NCI-H82 (cell line): ENCODE results near the gene C2orf81.
A peak's percentile ranks its signal among the peaks of the same experiment; 100 is the strongest.

Experiments used
- DNase-seq: peaks from one replicate; lab custom pipeline; 2025; lab: John Stamatoyannopoulos, UW

The C2orf81 gene

GRCh38 chr2:74390606-74391005 is 30.8 kb downstream of the C2orf81 start:
- peak; percentile 35 for DNase-seq

DNA sequence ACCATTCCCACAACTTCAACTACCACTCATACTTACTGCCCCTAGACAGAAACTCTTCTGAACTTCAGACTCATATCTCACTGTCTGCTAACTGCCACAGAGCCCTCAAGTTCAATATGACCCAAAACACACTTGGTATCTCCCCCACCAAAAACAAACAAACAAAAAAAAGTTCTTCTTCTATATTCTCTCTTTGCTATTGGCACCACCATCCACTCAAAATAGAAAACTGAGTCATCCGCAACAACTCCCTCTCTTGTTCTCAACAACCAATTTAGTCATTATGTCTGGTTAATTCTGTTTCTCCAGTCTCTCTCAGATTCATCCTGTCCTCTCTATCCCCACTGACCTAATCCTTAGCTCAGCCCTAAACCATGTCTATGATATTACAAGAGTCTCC is 34.1 kb downstream of the C2orf81 start:
- DNase-seq, result no peak

DNA sequence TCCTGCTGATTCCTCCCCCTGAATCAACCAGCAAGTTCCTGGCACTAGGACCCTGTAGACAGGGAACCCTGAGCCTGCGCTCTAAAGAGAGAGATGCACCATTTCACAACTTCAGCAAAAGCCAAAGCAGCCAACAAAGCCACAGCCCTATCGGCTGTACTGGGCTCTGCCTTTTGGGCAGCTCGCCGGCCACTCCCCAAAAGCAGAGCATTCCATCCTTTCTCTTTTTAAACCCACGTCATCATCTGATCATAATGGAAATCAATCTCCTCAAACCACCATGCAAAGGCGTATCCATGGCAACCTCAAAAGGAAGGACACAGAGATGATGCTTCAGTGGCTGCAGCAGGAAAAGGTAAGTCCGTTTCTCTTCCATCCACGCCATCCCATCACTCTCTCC is 36.0 kb downstream of the C2orf81 start:
- DNase-seq, result no peak

GRCh38 chr2:74384051-74384450 is 37.4 kb downstream of the C2orf81 start:
- no peak for DNase-seq

- DNase-seq, result no peak
These were observed 38.2 kb downstream of the C2orf81 start for GRCh38 chr2:74383254-74383653.

GRCh38 chr2:74381751-74382150 is 39.7 kb downstream of the C2orf81 start:
- no peak for DNase-seq

DNA sequence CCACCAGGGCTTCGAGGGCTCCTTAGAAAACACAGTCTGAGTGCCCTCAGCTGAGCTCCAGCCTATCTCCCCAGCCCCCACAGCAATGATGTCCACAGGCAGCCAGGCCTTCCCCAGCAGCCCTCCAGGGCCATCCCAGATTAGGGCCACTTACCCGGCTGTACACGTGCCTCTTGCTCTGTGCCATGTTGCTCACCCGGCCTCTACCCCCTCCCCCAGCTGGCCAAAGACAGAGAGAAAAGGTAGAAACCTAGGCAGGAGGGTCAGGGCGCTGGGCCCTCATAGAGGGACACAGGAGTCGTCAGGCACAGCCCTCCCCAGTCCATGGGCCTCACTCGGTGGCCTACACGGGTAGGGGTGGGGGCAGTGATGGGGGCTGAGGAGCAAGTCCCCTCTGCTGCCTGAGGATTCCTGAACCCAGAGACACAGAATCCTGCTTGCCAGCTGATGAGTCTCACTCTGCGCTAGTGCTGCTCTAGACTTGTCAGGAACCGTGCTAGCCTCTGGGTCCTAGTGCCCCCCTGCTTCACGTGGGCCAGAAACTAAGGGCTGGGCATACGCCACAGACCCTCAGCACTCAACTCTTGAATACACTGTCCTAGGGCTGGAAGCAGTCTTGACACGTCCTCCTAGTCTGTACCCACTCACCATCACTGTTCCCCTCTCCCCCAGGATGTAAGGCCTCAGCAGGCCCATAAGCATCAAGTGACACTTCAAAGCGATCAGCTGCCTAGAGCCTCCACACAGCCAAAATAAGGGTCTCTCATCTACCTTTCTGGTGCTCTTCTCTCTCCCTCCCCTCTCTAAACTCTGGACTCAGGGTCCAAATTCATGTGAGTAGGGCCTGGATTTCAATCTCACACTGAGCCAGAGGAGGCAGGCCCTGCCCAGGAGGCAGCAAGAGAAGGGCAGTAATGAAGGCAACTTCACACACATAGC is 41.3 kb downstream of the C2orf81 start, which contains the start of gene DCTN1:
Gene DCTN1, minus strand, starts transcription at position 461 of the 939 bp plus-strand sequence. Its CDS starts 274 bp downstream, at position 187.
- peak; percentile 54 for DNase-seq

GRCh38 chr2:74378007-74378406 is 43.4 kb downstream of the C2orf81 start:
- DNase-seq, result no peak

DNA sequence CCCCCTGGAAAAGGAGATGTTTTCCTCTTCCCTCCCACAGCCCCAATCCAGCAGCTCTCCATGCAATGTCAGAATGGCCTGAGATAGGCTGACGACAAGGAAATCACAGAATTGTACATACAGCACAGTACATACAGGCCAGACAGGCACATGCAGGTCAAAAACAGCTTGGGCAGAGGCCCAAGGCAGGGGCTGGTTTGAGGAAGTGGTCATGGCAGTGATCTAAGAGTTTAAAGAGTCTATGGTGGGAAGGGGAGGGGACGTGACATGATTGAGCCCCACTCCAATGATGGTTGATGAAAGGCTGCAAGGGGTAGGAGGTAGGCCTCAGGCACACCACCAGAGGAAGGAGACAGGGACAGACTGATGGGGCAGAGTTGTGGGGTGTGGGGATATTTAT is 45.6 kb downstream of the C2orf81 start:
- no peak for DNase-seq

DNA sequence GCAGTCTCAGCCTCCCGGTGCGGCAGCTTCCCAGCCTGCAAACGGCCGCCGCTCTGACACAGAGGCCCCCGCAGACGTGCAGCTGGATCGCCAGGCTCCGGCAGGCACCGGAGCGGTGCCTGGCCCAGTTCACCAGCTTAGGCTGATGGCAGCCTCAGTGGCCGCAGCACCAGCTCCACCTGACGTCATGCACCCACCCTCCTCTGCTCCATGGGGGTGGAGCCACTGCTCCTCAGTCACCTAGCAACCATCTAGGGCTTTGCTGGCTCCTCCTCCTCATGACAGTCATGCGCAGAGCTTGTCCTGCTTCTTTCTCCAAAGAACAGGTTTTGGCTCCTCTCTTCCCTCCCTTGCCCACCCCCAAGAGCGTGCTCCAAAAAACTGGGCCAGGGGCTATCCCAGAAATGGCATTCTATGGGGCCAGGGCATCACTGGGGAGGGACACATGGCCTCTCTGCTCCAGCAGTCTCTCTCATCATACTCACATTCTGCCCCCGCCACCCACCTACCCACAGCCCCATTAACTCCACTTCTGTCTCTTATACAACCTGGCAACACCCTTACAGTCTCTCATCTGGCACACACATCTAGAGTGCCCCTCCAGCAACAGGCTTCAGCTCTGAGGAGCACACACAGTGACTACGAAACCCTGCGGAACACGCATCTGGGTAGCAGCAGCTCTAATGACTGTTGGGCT is 46.8 kb downstream of the C2orf81 start:
- peak; percentile 96 for DNase-seq

GRCh38 chr2:74373985-74374384 is 47.4 kb downstream of the C2orf81 start:
- no peak for DNase-seq

GRCh38 chr2:74373221-74373676 is 48.2 kb downstream of the C2orf81 start:
- peak; percentile 77 for DNase-seq

DNA sequence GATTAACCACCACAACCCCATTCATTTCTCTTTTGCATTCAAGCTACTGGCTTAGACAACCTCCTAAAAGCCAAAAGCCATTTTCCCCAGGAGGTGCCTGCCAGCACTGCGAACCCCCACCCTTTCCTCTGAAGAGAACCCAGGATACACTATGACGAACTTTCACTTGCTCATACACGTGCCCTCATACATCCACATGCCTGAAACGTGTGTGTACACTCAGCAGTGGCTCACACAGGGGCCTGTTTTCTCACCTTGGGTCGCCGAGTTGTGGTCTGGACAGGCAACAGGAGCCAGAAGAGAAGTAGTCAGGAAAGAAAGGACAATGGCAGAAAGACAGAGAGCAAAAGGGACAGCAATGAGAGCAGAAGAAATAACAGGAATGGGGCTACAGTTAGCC is 48.7 kb downstream of the C2orf81 start:
- no peak for DNase-seq

DNA sequence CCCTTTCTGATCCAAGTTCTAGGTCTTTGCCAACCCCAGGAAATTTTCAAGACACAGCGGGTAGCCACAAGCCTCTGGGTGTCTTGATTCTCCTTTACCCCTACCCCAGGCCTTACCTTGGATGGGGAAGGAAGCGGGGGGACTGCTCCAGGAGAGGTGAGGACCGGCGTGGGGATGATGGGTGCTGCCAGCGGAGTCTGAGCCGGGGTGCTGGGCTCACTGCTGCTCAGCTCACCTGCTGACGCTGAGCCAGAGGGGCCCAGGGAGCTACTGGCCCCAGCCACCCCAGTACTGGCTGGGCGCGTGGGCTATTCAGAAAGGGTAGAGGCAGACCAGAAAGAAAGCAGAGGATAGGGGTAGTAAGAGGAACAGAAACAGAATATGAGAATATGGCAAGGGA is 50.0 kb downstream of the C2orf81 start:
- no peak for DNase-seq

DNA sequence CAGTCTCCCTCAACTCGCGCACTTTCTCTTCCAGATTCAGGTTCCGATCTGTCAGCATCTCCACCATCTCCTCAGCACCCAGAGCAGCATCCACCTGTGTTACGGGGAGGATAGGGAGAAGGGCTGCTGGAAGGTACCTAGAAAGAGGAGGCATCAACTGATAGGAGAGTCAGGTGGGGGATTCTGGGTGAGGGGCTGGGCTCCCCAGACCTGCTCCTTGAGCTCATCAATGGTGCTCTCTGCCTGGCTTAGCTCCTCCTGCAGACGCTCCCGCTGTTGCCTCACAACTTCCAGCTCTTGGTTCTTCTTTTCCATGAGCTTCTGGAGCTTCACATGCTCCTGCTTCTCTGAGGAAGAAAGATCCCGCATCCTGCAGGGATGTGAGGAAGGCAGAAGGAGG is 51.4 kb downstream of the C2orf81 start:
- no peak for DNase-seq

DNA sequence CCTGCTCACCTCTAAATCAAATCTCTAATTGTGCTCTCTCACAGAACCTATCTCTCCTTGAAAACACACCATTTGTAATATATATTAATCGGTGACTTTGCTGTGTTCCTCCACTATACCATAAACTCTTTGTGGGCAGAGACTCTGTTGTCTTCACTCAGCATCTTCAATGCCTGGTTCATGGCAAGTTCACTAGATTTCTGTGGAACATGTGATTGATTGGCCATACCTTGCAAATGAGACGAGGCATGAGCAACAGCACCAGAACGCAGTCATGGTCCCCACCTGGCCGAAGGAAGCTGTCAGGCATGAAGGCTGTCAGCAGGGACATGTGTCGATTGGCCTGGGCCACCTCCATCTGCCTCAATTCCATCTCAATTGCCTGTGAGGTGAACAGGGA is 52.9 kb downstream of the C2orf81 start:
- DNase-seq, result no peak

DNA sequence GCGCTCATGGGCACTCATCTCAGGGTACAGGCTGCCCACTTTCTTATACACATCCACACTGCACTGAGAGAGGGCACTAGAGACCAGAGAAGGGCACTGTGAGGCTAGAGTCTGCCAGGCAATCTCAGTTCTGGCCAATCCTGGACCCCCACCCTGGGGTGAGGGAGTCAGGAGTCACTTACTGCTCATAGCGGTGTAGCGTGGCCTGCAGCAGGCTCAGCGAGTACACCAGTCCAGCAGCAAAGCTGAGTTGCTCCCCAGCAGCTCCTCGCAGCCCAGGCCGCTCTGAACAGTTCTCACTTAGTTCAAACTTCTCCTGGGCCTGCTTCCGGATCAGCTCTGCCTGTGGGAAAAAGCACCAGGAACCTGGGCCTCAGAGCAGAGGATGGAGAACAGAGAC is 53.6 kb downstream of the C2orf81 start:
- no peak for DNase-seq

- DNase-seq, result no peak
These were observed 55.4 kb downstream of the C2orf81 start for GRCh38 chr2:74366036-74366435.

DNA sequence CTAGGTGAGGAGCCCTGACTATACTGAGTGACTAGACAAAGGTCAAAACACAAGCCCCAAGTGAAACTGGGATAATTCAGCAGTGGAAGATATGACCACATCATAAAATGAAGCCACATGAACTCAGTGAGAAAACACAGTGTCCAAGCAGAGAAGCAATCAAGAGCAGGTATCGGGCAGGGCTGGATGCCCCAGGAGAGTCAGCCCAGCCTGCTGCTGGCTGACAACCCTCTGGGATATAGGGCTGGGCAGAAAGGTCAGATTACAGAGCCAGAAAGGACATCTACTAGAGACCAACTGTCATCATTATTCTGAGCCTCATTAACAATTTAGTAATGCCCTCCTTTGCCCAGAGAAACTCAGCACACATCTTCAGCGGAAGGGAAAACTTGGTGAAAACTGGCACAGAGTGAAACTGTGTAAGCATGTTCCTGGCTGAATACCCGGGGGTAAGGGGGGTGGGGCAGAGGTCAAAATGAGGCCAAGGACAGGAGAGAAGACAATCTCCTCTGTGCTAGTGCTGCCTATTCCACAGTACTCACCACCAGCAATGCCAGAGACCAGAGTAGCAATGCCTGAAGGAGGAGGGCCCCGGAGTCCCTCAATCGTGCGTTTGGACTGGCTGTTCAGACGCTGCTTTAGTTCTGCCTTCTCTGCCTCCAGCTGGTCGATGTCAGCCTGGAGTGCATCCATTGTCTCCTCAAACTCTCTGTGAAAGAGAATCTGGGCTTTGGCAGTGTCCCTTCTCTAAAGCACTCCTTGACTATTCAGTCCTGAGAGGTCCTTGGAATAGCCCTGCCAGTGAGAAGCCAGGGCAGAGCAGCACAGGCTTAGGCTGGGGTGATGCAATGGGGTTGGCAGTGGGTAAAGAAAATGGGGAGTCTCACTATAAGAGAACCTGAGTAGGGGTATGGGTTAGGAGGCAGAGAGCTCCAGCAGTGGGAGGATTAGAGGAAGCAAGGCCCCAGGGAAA is 56.6 kb downstream of the C2orf81 start:
- no peak for DNase-seq
